Cerebellar cortex (tissue), 1 donor: ENCODE results near the gene TOP3B.
A peak's percentile ranks its signal among the peaks of the same experiment; 100 is the strongest.

ENCODE experiments used
- DNase-seq: peaks from one replicate; pipeline ENCODE4 v3.0.0-alpha.2; 2015; ENCODE audit warnings: low spot score

TOP3B gene, protein sequence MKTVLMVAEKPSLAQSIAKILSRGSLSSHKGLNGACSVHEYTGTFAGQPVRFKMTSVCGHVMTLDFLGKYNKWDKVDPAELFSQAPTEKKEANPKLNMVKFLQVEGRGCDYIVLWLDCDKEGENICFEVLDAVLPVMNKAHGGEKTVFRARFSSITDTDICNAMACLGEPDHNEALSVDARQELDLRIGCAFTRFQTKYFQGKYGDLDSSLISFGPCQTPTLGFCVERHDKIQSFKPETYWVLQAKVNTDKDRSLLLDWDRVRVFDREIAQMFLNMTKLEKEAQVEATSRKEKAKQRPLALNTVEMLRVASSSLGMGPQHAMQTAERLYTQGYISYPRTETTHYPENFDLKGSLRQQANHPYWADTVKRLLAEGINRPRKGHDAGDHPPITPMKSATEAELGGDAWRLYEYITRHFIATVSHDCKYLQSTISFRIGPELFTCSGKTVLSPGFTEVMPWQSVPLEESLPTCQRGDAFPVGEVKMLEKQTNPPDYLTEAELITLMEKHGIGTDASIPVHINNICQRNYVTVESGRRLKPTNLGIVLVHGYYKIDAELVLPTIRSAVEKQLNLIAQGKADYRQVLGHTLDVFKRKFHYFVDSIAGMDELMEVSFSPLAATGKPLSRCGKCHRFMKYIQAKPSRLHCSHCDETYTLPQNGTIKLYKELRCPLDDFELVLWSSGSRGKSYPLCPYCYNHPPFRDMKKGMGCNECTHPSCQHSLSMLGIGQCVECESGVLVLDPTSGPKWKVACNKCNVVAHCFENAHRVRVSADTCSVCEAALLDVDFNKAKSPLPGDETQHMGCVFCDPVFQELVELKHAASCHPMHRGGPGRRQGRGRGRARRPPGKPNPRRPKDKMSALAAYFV

DNA sequence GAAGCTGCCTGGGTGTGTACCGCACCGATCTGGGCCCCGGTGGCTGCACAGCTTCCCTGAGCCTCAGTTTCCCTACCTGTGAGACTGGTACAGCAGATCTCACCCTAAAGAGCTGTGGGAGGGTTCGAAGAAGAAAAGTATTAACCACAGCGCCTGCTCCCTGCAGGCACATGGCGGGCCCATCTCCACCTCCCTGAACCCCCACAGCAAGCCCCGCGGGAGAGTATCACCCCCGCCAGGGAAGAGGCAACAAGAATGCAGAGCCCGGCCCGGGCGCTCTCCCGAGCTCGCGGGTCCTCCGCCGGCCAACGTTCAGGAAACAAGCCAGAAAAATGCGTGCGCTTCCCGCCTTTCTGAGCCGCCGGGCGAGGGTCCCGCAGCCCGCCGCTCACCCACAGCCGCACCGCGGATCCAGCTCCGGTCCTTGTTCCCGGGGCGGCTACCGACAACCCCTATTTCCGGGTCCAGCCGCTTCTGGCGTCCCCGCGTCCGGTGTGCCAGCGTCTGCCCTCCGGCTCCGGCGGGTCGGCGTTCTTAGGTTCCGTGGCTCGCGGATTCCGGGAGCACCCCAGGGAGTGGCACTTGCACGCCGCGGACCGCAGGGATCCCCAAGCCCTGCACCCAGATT, at the start of gene TOP3B:
TSS of gene TOP3B (minus strand) at position 450 of the 628 bp plus-strand sequence. CDS start 7,078 bp downstream, outside the sequence.
- peak; percentile 74 for DNase-seq

DNA sequence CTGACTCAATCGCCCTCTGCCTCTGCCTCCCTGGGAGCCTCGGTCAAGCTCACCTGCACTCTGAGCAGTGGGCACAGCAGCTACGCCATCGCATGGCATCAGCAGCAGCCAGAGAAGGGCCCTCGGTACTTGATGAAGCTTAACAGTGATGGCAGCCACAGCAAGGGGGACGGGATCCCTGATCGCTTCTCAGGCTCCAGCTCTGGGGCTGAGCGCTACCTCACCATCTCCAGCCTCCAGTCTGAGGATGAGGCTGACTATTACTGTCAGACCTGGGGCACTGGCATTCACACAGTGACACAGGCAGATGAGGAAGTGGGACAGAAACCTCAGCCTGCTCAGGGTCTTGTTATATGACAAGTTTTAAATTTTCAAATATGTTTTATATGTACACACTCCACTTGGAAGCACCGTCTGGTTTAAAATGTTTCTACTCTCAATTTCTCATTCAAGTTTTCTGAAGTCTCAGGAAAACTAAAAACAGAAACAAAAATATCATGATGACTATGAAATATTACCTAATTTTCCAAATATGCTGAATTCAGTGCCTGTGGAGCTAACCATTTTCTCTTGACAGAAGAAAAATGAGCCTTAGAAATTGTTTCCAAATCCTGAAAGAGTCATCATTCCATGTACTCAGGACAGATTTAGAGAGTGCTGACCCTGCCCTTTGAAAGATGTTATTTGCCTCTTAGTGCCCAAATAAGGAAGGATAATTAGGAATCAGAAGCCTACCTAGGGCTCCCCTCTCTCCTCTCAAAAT, 48.8 kb upstream of the TOP3B start:
- DNase-seq, result no peak

DNA sequence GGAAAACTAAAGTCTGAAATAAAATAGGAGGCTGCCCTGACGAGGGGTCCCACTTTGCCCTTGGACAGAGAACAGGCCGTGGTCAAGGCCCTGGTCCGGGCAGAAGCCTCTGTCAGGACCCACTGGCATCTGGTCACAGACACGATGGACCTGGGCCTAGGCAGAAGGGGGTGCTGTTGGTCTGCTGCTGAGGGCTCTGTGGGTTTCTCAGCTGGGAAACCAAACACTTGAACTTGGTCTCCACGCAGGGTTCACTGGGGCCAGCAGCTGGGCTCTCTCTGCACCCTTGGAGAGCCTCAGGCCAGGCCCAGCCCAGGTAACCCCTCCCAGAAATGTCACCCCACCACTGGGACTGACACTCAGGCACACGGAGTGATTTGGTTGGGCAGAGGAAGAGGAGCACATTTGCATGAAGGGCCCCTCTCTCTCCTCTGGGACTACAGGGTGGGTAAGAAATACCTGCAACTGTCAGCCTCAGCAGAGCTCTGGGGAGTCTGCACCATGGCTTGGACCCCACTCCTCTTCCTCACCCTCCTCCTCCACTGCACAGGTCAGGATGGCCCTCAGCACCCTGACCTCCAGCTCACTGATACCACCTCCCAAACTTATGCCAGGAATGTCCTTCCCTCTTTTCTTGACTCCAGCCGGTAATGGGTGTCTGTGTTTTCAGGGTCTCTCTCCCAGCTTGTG, 48.1 kb upstream of the TOP3B start:
- DNase-seq, result peak; percentile 5

DNA sequence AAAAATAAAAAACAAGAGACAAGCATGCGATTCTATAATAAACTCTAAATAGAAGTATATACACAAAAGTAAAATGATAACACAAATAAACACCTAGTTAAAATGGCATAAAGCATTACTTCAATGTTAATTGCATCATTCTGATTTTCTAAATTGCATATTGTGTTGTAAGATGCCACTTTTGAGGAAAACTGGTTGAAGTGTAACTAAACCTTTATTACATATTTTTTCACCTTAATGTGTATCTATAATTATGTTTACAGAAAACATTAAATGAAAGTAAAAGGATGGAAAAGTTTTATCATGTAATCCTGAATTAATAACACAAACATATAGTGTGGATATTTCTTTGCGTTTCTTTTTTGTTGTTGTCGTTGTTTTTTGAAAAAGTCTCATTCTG, 45.4 kb upstream of the TOP3B start:
- no peak for DNase-seq

DNA sequence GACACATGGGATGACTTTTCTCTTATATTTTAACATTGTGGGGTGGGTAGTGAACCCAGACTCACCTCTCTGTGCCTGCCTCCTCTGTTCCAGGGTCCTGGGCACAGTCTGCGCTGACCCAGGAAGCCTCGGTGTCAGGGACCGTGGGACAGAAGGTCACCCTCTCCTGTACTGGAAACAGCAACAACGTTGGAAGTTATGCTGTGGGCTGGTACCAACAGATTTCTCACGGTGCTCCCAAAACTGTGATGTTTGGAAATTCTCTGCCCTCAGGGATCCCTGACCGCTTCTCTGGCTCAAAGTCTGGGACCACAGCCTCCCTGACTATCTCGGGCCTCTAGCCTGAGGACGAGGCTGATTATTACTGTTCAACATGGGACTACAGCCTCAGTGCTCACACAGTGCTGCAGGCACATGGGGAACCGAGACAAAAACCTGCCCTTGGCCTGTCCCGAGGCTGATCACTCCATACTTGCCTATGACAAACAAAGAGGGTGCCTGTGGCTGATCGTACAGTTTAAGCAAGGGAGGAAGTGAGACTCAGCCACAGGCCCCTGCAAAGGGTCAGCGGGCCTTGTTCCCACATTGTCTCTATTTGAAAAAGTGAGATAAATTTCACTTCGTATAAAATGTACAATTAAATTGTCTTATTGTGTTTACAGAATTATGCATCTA, 43.7 kb upstream of the TOP3B start:
- DNase-seq, result no peak

DNA sequence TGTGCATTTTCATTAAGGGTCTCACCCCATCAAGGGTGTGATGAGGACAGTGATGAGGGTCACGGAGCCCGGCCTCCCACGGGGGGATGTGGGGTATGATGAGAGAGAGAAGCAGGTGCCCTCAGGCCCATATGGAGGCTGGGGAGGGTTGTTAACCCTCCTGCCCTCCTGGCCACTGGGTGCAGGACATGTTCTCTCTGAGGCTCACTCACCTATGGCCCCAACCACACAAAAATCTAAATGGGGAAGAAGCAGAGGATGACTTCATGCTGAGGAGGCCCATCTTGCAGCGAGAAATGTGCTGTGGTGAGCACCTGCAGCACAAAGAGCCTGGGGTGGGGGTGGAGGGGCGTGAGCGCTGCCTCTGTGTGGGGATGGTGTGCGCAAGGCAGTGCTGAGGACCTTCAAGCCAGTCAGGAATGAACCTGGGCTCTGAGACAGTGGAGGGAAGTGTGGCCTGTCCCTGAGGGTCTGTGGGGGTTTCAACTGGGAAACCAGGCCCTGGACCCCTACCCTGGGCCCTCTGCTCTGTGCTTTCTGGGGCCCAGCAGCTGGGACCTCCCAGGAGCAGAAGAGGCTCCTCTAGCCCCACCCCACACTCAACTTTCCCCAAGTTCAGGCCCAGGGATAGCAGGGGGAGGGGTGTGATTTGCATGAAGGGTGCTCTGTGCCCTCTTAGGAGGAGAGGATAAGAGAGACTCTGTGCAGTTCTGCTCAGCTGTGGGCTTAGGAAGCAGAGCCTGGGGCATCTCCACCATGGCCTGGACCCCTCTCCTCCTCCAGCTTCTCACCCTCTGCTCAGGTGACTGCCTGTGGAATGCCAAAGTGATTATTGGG, 43.0 kb upstream of the TOP3B start:
- no peak for DNase-seq

DNA sequence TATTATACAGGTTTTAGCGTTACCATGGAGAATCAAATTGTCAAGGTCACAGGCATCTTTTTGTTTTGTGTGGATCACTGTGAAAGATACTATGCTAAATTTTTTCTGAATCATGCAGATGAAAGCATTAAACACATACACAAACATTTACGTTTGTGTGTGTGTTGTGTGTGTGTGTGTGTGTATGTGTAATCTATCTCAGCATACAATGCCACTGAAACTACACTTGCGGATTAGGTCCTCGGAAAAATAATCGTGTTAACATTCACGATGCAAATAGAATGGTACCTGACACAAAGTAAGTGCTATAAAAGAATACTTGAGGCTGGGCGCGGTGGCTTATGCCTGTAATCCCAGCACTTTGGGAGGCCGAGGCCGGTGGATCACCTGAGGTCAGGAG, 41.9 kb upstream of the TOP3B start:
- no peak for DNase-seq

DNA sequence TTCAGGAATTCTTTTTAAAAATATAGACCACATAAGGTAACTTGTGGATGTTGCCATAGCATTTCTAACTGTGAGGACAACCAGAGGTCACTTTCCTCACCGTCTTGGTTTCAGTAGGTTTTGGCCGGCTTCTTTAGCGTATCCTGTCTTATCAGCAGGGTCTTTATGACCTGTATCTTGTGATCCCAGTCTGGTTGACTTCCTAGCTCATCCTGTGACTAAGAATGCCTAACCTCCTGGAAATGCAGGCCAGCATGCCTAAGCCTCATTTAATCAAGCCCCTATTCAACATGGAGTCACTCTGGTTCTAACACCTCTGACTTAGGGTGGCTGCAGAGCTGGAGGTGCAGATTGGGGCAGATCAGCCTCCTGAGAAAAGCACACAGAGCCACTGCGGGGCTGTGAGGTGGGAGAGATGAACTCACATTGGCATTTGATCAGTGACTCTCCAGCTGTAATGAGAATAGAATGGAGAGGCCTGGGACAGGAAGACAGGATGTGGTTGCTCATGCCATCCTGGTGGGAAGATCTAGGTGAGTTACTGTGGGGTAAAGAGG, 41.1 kb upstream of the TOP3B start:
- no peak for DNase-seq

DNA sequence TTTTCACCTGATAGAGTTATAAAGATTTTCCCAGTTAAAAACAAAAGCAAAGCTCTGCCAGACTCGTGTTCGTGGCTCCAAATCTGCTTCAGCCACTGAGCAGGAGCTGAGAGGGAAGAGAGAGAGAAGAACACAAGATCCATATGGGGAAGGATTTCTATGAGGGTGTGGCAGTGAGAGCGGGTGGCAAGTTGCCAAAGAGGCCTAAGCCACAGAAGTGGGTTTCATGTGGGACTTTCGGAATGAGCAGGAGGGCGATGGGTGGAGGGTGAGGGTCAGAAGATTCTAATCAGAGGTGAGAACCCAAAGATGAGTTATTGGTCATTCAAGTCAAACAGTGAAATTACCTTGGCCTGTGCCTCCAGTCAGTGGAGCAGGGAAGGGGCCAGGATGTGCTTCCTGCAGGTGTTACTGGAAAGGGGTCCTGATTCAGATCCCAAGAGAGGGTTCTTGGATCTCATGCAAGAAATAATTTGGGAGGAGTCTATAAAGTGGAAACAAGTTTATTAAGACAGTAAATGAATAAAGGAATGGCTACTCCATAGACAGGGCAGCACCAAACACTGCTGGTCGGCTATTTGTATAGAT, 40.5 kb upstream of the TOP3B start:
- no peak for DNase-seq

DNA sequence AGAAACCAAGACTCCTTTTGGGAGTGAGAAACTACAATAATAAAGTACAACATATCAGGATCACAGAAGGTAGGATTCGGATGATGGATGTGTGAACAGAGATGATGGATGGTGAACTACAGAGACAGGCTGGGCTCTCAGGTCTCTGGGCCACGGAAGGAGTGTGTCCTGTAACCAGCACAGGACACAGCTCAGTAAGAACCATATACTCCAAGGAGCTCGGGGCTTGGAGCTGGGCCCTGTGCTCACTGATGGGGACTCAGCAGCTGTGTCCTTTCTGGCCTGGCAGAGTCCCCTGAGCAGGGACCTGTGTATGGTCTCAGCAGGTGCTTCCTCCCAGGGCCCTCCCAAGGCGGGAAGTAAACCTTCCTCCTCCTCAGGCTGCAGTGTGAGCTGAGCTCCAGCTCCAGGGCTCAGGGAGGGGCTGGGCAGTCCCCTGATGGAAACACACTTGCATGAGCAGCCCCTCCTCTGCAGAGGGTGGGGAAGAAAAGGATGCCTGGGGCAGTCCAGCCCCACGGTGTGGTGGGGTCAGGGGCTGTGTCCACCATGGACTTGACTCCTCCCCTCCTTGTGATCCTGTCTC, 39.8 kb upstream of the TOP3B start:
- no peak for DNase-seq

DNA sequence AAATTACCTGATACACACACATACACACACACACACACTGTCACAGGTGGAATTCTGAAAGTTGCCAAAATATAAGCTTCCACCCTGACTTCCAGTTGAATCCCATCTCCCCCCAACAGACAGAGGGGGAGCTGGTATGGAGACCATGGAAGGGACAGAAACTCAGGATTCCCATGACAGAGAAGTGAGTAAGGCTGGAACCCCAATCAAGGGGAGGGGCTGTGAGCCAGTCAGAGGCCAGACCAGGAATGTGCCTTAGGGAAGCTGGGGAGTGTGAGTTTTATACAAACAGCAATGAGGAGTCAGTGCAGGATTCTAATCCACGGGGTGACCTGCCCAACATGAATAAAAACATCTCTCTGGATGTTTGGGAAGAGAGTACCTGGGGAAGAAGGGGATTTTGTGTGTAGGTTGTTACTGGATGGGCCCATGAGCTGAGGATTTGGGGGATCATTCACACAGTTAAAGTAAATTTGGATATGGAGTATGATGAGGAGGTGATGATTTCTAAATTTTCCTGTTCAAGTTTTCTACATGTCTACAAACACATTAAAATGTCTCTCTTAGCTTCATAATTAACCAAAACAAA, 38.7 kb upstream of the TOP3B start:
- no peak for DNase-seq

DNA sequence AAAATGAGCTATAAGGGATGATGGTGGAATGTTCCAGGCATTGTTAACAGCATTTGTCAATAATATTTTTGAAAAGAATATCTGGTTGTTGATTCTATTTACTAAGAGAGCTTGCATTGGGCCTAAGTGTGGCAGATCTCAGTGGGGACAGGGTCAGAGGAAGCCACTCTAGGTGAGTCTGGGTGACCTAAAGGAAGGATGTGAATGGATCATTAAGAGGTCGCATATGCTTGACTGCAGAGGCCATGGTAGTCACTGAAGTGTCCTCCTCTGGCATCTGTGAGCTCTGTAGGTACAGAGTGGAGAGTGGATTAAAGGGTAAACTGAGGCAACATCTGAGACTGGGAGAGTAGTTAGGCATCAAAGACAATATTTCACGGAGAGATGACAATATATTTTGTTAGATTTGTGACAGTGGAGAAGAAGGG, 37.9 kb upstream of the TOP3B start:
- no peak for DNase-seq

DNA sequence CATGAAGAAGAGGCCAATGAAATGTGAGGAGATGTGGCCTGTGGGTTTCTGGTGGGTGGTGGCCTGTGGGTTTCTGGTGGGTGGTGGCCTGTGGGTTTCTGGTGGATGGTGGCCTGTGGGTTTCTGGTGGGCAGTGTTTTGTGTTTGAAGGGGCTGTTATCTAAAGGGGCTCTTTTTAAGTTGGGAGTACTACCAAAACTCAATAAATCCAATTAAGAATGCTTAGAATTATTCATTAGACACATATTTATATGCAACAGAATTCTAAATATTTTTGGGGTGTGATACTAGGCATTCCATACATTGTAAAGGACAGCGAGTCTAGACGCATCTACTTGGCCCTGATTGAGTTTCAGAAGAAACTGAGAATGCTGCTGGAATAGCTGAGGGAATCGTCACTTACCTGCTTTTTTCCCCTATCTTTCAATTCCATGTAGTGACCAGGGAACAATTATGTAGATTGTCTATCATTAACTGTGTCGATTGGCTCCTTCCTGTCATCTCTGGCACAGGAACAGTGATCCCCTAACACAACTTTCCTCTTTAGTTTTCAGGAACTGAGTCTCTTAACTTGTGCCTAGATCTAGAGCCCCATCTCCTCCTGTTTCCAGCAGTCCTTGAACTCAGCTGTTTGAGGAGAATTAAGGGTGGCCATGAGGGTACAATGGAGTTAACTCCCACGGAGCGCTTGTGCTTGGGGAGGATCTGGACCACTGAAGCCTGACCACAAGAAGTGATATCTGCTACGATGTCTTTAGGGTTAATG, 37.3 kb upstream of the TOP3B start:
- DNase-seq, result no peak

DNA sequence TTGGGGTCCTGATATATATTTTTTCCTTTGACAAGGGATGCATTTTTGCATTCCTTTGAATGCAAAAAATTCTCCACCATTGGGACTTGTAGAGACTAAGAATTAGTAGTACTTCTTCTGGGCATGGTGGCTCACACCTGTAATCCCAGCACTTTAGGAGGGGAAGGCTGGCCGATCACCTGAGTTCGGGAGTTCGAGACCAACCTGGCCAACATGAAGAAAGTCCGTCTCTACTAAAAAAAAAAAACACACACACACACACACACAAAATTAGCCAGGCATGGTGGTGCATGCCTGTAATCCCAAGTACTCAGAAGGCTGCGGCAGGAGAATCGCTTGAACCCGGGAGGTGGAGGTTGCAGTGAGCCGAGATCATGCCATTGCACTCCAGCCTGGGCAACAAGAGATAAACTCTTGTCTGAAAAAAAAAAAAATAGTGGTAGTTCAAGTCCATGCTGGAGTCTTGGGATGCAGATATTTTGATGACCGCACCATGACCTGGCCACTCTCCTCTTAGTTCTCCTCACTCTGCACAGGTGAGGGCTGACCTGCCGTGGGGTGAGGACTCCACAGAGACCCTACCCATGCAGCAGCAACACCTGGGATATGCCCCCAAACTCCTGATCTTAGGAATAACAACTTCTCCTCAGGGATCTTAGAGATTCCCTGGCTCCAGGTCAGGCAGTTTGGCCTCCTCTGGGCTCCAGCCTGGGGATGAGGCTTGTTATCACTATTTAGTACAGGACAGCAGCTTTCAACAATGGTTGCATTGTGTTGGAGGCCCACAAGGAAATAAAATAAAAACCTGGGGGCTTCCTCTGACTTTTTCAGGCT, 36.5 kb upstream of the TOP3B start:
- no peak for DNase-seq

DNA sequence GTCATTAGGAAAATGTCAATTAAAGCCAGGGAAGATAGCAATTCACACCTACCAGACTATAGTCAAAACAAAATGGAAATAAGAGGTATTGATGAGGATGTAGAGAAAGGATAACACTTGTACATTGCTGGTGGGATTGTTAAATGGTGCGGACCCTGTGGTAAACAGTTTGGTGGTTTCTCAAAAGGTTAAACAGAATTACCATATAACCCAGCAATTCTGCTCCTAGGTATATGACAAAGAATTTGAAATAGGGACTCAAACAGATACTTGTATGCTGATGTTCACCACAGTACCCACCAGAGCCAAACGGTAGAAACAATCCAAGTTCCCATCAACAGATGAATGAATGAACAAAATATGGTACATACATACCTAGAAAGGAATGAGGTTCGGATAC, 33.0 kb upstream of the TOP3B start:
- DNase-seq, result no peak

DNA sequence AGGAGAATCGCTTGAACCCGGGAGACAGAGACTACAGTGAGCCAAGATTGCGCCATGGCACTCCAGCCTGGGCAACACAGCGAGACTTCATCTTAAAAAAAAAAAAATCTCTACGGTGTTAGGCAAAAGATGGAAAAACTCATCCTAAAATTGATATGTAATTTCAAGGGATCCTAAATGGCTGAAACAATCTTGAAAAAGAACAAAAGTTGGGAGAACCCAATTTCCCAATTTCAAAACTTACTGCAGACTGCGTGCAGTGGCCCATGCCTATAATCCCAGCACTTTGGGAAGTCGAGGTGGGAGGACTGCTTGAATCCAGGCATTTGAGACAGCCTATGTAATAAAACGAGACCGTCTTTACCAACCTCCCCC, 31.7 kb upstream of the TOP3B start:
- DNase-seq, result no peak
